22Rv1 (cell line): ENCODE data around the gene SELENOP.

Source experiments
- CTCF ChIP-seq: fragments of 450-650 bp; IDR thresholded peaks from 2 replicates; pipeline ENCODE4 v1.5.1; 2017; ENCODE audit warnings: mild to moderate bottlenecking
- ZFX ChIP-seq: fragments of 450-650 bp; IDR thresholded peaks from 2 replicates; pipeline ENCODE4 v1.6.1; 2017; ENCODE audit warnings: antibody characterized with exemption, borderline replicate concordance

GRCh38 chr5:42826757-42827515 lies 15.2 kb upstream of the SELENOP start:
- no peak for TF ChIP-seq CTCF
- TF ChIP-seq ZFX: no peak
